Right lobe of liver (tissue), 4 donors: Measurements from ENCODE around the gene SCN11A.

ENCODE experiments used
- POLR2A ChIP-seq: fragments of 450-650 bp; IDR thresholded peaks from one replicate; pipeline ENCODE4 v1.6.1; 2017; ENCODE audit warnings: antibody characterized with exemption, mild to moderate bottlenecking
- TF ChIP-seq, protein P1 (sequence below), 4 donors: fragments of 200-600 bp in 3 of 4; fragments of 450-650 bp in 1 of 4; IDR thresholded peaks; one replicate each; pipeline versions ENCODE4 v1.5.1 to v1.8.0; 2016 to 2022; ENCODE audit warnings: antibody characterized with exemption in 4 of 4, mild to moderate bottlenecking in 2 of 4
- donor health status: DM: no; HTN: no; CAD: no.
- donor health status: DM: no; HTN: no; CAD: no.
- donor health status: DM: no; HTN: yes; CAD: no.

DNA sequence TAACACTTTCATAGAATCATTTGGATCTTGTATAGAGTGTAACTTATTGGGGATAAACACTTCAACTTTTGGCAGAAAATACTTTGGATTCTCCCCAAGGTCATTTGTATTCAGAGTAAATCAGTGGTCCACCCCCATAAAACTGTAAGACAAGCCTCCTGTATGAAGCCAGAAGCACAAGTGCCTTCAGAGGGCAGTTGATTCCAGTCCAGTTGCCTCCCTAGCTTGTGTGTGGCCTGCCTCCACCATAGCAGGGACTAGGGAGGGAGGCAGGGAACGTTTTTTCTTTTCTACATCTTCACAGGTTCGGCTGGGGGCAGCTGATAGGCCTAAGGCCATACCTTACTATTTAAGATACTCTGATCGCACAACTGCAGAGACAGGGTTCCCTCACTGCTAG lies 44.0 kb upstream of the SCN11A start:
- TF ChIP-seq, protein P1, sequence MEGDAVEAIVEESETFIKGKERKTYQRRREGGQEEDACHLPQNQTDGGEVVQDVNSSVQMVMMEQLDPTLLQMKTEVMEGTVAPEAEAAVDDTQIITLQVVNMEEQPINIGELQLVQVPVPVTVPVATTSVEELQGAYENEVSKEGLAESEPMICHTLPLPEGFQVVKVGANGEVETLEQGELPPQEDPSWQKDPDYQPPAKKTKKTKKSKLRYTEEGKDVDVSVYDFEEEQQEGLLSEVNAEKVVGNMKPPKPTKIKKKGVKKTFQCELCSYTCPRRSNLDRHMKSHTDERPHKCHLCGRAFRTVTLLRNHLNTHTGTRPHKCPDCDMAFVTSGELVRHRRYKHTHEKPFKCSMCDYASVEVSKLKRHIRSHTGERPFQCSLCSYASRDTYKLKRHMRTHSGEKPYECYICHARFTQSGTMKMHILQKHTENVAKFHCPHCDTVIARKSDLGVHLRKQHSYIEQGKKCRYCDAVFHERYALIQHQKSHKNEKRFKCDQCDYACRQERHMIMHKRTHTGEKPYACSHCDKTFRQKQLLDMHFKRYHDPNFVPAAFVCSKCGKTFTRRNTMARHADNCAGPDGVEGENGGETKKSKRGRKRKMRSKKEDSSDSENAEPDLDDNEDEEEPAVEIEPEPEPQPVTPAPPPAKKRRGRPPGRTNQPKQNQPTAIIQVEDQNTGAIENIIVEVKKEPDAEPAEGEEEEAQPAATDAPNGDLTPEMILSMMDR (IDR thresholded peaks at IDR 0.05): no peak
- TF ChIP-seq POLR2A: no peak
